Small intestine (tissue), 7 donors: ENCODE results near the gene SCAF1. TPM values are rescaled to one million over a fixed set of nuclear protein-coding genes. Genes with fewer than 3 reads are reported as not detected.

Experiments
- DNase-seq, 2 donors: peaks; one replicate each; pipeline versions ENCODE4 v3.0.0 to v3.0.0-alpha.2; 2013
- FAIRE-seq: peaks from 2 replicates; lab custom pipeline; 2012; peaks lifted over from hg19 to GRCh38; lab: Jason Lieb, UNC
- H3K27ac ChIP-seq, 3 donors: one replicate each; pipeline ENCODE4 v1.5.1; 2013; ENCODE audit warnings: low read length in 2 of 3, mild to moderate bottlenecking in 2 of 3, control low read depth in 1 of 3, inconsistent platforms in 1 of 3, low read depth in 1 of 3, moderate library complexity in 1 of 3
- H3K27me3 ChIP-seq, 3 donors: one replicate each; pipeline ENCODE4 v1.6.1; 2013; ENCODE audit warnings: low read length in 3 of 3, inconsistent platforms in 1 of 3; ENCODE audit not compliant: control insufficient read depth in 3 of 3, insufficient read depth in 3 of 3
- H3K36me3 ChIP-seq, 3 donors: one replicate each; pipeline ENCODE4 v1.6.1; 2013; ENCODE audit warnings: low read length in 3 of 3, inconsistent platforms in 1 of 3, low read depth in 1 of 3, mild to moderate bottlenecking in 1 of 3, moderate library complexity in 1 of 3; ENCODE audit not compliant: control insufficient read depth in 3 of 3, insufficient read depth in 2 of 3
- H3K4me1 ChIP-seq, 3 donors: one replicate each; pipeline ENCODE4 v1.6.1; 2013; ENCODE audit warnings: low read length in 2 of 3, inconsistent platforms in 1 of 3, low read depth in 1 of 3, mild to moderate bottlenecking in 1 of 3, moderate library complexity in 1 of 3; ENCODE audit not compliant: control insufficient read depth in 3 of 3, insufficient read depth in 2 of 3
- H3K4me3 ChIP-seq, 3 donors: one replicate each; pipeline ENCODE4 v1.5.1; 2013; ENCODE audit warnings: low read length in 3 of 3, control low read depth in 1 of 3, inconsistent platforms in 1 of 3, low read depth in 1 of 3, mild to moderate bottlenecking in 1 of 3, moderate library complexity in 1 of 3
- H3K9me3 ChIP-seq, 2 donors: one replicate each; pipeline ENCODE4 v1.6.1; 2013; ENCODE audit warnings: low read depth in 1 of 2, low read length in 1 of 2; ENCODE audit not compliant: control insufficient read depth in 2 of 2, insufficient read depth in 1 of 2
- WGBS, 3 donors: extraction: QIAGEN DNeasy Blood & Tissue Kit; methylation state at CpG; one replicate each; pipeline ENCODE4 v1.1.7; 2013; 5-methylcytosine and 5-hydroxymethylcytosine counted together
- polyA plus RNA-seq, 4 donors: library from polyadenylated mRNA; stranded (reverse) in 3 of 4; unstranded in 1 of 4; fragments of 200-250 nt in 3 of 4; fragments of 120-200 nt in 1 of 4; gene quantifications; one replicate each; pipeline versions ENCODE4 v1.2.1 to v1.2.3, GENCODE V29; 2013
- donor health status: healthy with polysubstance abuse.
- donor health status: control.
- donor health status: control.
- donor health status: Bipolar disorder and iron deficiency.
- donor health status: healthy.

Gene SCAF1
- polyA plus RNA-seq, 4 donors = 10.5 to 36.2 (median 19.8) TPM

- no peak overlapping the region for H3K4me3 ChIP-seq
These were observed 63.9 kb downstream of the SCAF1 start for GRCh38 chr19:49705919-49706318.

More at GRCh38 chr19:49705919-49706318, 63.9 kb downstream of the SCAF1 start:
- peaks cover 0 to 10% (median 3%) of the 10 kb centered on the region in 3 donors for H3K27me3 ChIP-seq
- DNase-seq (no peak), FAIRE-seq (no peak)
- no peaks in the 10 kb centered on the region for H3K4me1 ChIP-seq
- peaks cover 0 to 4% (median 0%) of the 10 kb centered on the region in 3 donors for H3K36me3 ChIP-seq
- 77 to 87% (median 83%) methylated on average over 13 to 16 of the region's 16 CpGs for WGBS, 3 donors
- H3K27ac ChIP-seq = no peak overlapping the region
- H3K9me3 ChIP-seq = no peaks in the 10 kb centered on the region

Other genes starting within 250 kb of the SCAF1 start
- gene PTH2, start 218.8 kb upstream of the SCAF1 start, polyA plus RNA-seq = not detected
- gene GFY, start 216.8 kb upstream of the SCAF1 start, polyA plus RNA-seq = not detected
- gene SLC17A7, start 200.7 kb upstream of the SCAF1 start, polyA plus RNA-seq = 1 to 10 TPM in 1 of 4 donors, under 1 TPM in 3; 0.09 to 1.1 (median 0.25) TPM
- 100 to 1,000 TPM in 1 of 4 donors, 10 to 100 TPM in 3; 81.1 to 115 (median 89.6) TPM for gene PIH1D1, start 190.4 kb upstream of the SCAF1 start, polyA plus RNA-seq
- gene ALDH16A1, start 189.0 kb upstream of the SCAF1 start, polyA plus RNA-seq = 100 to 1,000 TPM in 2 of 4 donors, 10 to 100 TPM in 2; 26.3 to 130 (median 83.6) TPM
- 1 to 10 TPM; 4.9 to 10.0 (median 8.2) TPM for gene FLT3LG, start 168.0 kb upstream of the SCAF1 start, polyA plus RNA-seq
- 1,000 to 10,000 TPM; 2,350 to 5,026 (median 3,831) TPM for gene RPL13A, start 154.6 kb upstream of the SCAF1 start, polyA plus RNA-seq
- gene RPS11, start 145.8 kb upstream of the SCAF1 start, polyA plus RNA-seq = 1,000 to 10,000 TPM; 2,854 to 5,067 (median 4,011) TPM
- 100 to 1,000 TPM; 354 to 583 (median 513) TPM for gene FCGRT, start 129.5 kb upstream of the SCAF1 start, polyA plus RNA-seq
- gene RCN3, start 114.2 kb upstream of the SCAF1 start, polyA plus RNA-seq = 100 to 1,000 TPM in 2 of 4 donors, 10 to 100 TPM in 2; 38.0 to 687 (median 248) TPM
- gene NOSIP, start 61.7 kb upstream of the SCAF1 start, polyA plus RNA-seq = 100 to 1,000 TPM in 3 of 4 donors, 10 to 100 TPM in 1; 51.8 to 181 (median 134) TPM
- 10 to 100 TPM; 14.2 to 23.7 (median 18.0) TPM for gene PRRG2, start 60.9 kb upstream of the SCAF1 start, polyA plus RNA-seq
- 10 to 100 TPM in 2 of 4 donors, 1 to 10 TPM in 2; 2.4 to 18.4 (median 8.0) TPM for gene PRR12, start 51.0 kb upstream of the SCAF1 start, polyA plus RNA-seq
- gene RRAS, start 2.1 kb upstream of the SCAF1 start, polyA plus RNA-seq = 100 to 1,000 TPM in 2 of 4 donors, 10 to 100 TPM in 2; 30.6 to 105 (median 85.5) TPM
- 100 to 1,000 TPM in 2 of 4 donors, 10 to 100 TPM in 2; 92.1 to 255 (median 119) TPM for gene IRF3, start 23.6 kb downstream of the SCAF1 start, polyA plus RNA-seq
- gene BCL2L12, start 23.7 kb downstream of the SCAF1 start, polyA plus RNA-seq = 10 to 100 TPM; 11.2 to 36.6 (median 17.1) TPM
- gene PRMT1, start 35.1 kb downstream of the SCAF1 start, polyA plus RNA-seq = 100 to 1,000 TPM in 2 of 4 donors, 10 to 100 TPM in 2; 56.8 to 194 (median 94.7) TPM
- 1 to 10 TPM in 1 of 4 donors, under 1 TPM in 2, not detected in 1; 0.27 to 2.7 (median 0.84) TPM for gene ADM5, start 47.4 kb downstream of the SCAF1 start, polyA plus RNA-seq
- gene CPT1C, start 48.9 kb downstream of the SCAF1 start, polyA plus RNA-seq = 1 to 10 TPM in 2 of 4 donors, not detected in 2; 1.9 to 4.5 TPM
- gene TSKS, start 121.1 kb downstream of the SCAF1 start, polyA plus RNA-seq = under 1 TPM in 3 of 4 donors, not detected in 1; 0.07 to 0.54 (median 0.28) TPM
- 10 to 100 TPM; 34.7 to 58.8 (median 53.6) TPM for gene AP2A1, start 124.8 kb downstream of the SCAF1 start, polyA plus RNA-seq
- gene FUZ, start 171.1 kb downstream of the SCAF1 start, polyA plus RNA-seq = 10 to 100 TPM in 2 of 4 donors, 1 to 10 TPM in 2; 4.1 to 21.0 (median 10.0) TPM
- gene MED25, start 176.1 kb downstream of the SCAF1 start, polyA plus RNA-seq = 10 to 100 TPM; 26.7 to 58.7 (median 41.2) TPM
- gene PTOV1, start 208.9 kb downstream of the SCAF1 start, polyA plus RNA-seq = 100 to 1,000 TPM in 2 of 4 donors, 10 to 100 TPM in 2; 71.4 to 137 (median 88.0) TPM
- gene PNKP, start 225.4 kb downstream of the SCAF1 start, polyA plus RNA-seq = 10 to 100 TPM; 45.9 to 57.0 (median 49.7) TPM
- gene AKT1S1, start 235.1 kb downstream of the SCAF1 start, polyA plus RNA-seq = 10 to 100 TPM; 30.6 to 54.9 (median 37.5) TPM
- gene TBC1D17, start 235.5 kb downstream of the SCAF1 start, polyA plus RNA-seq = 10 to 100 TPM; 23.6 to 52.6 (median 36.4) TPM